ENCODE measurements around the gene MED26. TPM values are rescaled to one million over a fixed set of nuclear protein-coding genes. Genes with fewer than 3 reads are reported as not detected.
A peak's percentile ranks its signal among the peaks of the same experiment; 100 is the strongest.

Gene MED26
- total RNA-seq, 1 donor from 2014 or later, result 7.3 TPM

GRCh38 chr19:16575282-16575681, 52.7 kb downstream of the MED26 start:
- no peak for TF ChIP-seq CTCF (conservative IDR thresholded peaks at IDR 0.05; ENCODE audit: low read depth, low read length)
- no peak for DNase-seq (ENCODE audit: low read depth)

GRCh38 chr19:16573925-16574324, 54.1 kb downstream of the MED26 start:
- TF ChIP-seq CTCF (conservative IDR thresholded peaks at IDR 0.05; ENCODE audit: low read depth, low read length), result no peak
- no peak for DNase-seq (ENCODE audit: low read depth)
- peak overlapping the region; percentile 93 for H3K4me3 ChIP-seq (ENCODE audit: low read depth, low read length)

More at GRCh38 chr19:16575282-16575681, 52.7 kb downstream of the MED26 start:
- H3K4me3 ChIP-seq (ENCODE audit: low read depth, low read length), result no peak overlapping the region

GRCh38 chr19:16573296-16573695, 54.7 kb downstream of the MED26 start:
- DNase-seq (ENCODE audit: low read depth), result no peak
- peak overlapping the region; percentile 93 for H3K4me3 ChIP-seq (ENCODE audit: low read depth, low read length)
- no peak for TF ChIP-seq CTCF (conservative IDR thresholded peaks at IDR 0.05; ENCODE audit: low read depth, low read length)

- TF ChIP-seq CTCF (conservative IDR thresholded peaks at IDR 0.05; ENCODE audit: low read depth, low read length), result no peak
- peak; percentile 42 for DNase-seq (ENCODE audit: low read depth)
- H3K4me3 ChIP-seq (ENCODE audit: low read depth, low read length), result peak within 1 kb of the TSS; percentile 93
Observed at GRCh38 chr19:16572332-16573211, 55.4 kb downstream of the MED26 start, which contains the start of gene SLC35E1. Gene SLC35E1 (minus strand): TSS chr19:16572415. CDS start chr19:16572364, 51 bp downstream.

- peak overlapping the region; percentile 91 for H3K4me3 ChIP-seq (ENCODE audit: low read depth, low read length)
- TF ChIP-seq CTCF (conservative IDR thresholded peaks at IDR 0.05; ENCODE audit: low read depth, low read length), result no peak
- DNase-seq (ENCODE audit: low read depth), result no peak
Observed at GRCh38 chr19:16571822-16572331, 56.1 kb downstream of the MED26 start.

GRCh38 chr19:16571283-16571682, 56.7 kb downstream of the MED26 start:
- no peak for TF ChIP-seq CTCF (conservative IDR thresholded peaks at IDR 0.05; ENCODE audit: low read depth, low read length)
- no peak for DNase-seq (ENCODE audit: low read depth)
- H3K4me3 ChIP-seq (ENCODE audit: low read depth, low read length), result peak overlapping the region; percentile 91
